HG03039 (cell line): Measurements from ENCODE around the gene PDE9A.
"Not testable (repeated sequence)": the region's sequence is repeated elsewhere in the genome, so short reads cannot be mapped to it uniquely, and the experiment has no call there.

Source experiments
- ATAC-seq: cut with Tn5 transposase; IDR thresholded peaks from one replicate; pipeline ENCODE4 v1.9.1; 2021; ENCODE audit warnings: mild to moderate bottlenecking, moderate library complexity; ENCODE audit not compliant: unreplicated experiment

Gene PDE9A

DNA sequence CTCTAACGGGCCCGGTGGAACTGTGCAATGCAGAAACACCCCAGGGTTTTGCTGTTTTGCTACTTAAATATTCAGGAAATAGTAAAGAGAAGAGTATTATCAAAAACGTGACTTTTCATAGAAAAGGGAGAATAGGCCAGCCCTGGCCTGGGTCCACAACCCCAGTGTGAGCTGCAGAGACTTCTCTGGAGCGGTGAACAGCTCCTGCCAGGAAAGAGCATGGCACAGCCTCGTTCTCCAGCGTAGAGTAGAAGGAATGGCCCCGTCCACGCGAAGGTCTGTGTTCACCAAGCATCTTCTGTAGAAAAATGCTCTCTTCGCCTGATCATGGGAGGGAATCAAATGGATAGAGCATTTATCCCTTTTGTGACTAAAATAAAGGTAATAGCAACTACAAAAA, 51.4 kb downstream of the PDE9A start:
- ATAC-seq: no peak

GRCh38 chr21:42705346-42705745, 51.9 kb downstream of the PDE9A start:
- ATAC-seq: no peak

DNA sequence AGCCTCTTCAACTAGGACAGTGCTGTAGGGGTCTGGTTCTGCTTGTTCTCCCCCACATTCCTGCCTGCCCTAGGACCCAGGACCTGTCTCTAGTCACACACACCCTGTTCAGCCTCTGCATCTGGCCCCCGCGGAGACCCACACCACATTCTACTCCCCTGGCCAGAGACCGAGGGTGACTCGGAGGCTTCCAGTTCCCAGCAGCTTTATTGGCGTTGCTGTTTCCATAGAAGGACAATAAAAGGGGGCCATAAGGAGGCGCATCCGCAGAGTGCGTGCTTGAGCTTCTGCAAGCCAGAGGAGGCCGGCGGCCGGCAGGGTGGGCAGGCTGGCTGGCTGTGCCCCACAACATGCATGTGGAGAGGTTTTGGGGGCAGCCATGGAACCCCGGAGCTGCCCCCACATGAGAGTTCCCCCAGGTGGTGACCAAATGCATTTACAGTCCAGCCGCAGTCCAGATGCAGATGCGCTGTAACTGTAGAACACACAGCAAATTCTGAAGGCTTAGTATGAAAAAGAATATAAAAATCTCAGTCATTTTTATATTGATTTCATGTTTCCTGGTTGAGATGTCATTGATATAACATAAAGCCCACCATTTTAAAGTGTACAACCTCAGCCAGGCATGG, 52.4 kb downstream of the PDE9A start:
- no peak for ATAC-seq

DNA sequence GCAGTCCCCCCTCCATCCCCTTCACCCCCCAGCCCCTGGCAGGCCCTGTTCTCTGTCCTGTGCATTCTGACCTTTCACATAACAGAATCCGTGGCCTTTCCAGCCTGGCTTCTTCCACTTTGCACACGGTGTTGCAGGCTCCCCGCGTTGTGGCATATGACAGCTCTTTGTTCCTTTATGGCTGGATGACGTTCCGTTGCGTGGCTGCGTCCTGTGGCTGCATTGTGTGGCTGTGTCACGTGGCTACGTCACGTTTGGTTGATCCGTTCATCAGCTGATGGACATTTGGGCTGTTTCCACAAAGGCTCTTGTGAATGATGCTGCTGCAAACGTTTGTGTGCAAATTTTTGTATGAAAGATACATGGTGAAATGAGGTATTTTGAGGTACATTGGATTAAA, 53.3 kb downstream of the PDE9A start:
- ATAC-seq: no peak

DNA sequence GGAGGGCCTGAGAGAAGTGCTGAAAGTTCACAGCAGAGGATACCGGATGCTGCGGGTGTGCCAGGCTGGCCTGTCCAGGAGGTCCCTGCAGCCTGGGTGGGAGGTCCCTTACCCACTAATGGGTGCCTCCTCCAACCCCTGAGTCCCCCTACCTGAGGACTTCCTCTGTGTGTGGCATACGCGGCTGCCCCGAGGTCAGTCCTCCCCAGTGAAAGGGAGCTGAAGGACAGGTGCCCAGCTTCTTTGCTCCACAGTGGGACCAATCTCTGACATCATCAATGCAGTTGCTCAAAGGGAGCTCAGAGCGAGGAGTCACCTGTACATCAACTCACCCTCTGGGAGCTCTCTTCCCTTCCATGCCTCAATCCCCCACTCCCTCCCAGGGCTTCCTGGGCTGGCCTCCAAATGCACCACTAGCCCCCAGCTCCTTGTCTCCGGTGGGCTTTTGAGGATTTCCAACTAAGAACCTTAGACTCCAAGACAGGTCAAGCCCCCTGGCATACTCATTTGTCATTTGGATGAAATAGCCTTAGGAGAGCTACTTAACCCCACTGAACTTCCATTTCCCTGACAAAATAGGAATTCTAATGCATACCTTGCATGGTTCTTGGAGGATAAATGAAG, 53.9 kb downstream of the PDE9A start:
- no peak for ATAC-seq

- ATAC-seq: no peak
Observed at GRCh38 chr21:42708107-42708506, 54.7 kb downstream of the PDE9A start.

DNA sequence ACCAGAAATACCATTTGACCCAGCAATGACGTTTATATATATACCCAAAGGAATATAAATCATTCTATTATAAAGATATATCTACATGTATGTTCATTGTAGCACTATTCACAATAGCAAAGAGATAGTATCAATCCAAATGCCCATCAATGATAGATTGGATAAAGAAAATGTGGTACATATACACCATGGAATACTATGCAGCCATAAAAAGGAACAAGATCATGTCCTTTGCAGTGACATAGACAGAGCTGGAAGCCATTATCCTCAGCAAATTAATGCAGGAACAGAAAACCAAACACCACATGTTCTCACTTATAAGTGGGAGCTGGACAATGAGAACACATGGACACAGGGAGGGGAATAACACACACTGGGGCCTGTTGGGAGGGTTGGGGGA, 55.5 kb downstream of the PDE9A start:
- not testable (repeated sequence) for ATAC-seq

- ATAC-seq: no peak
Observed at GRCh38 chr21:42711667-42712066, 58.2 kb downstream of the PDE9A start.

- ATAC-seq: not testable (repeated sequence)
Observed at GRCh38 chr21:42715427-42715826, 62.0 kb downstream of the PDE9A start.

DNA sequence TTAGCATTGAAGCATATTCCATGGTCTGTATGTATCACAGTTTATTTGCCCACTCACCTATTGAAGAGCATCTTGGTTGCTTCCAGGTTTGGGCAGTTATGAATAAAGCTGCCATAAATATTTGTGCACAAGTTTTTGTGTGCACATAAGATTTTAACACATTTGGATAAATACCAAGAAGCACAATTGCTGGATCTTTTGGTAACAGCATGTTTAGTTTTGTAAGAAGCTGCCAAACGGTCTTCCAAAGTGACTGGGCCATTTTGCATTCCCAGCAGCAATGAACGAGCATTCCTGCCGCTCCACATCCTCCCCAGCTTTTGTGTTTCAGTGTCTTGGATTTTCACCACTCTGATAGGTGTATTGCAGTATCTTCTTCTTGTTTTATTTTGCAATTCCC, 62.7 kb downstream of the PDE9A start:
- ATAC-seq: no peak

- ATAC-seq: not testable (repeated sequence)
Observed at GRCh38 chr21:42720484-42720883, 67.1 kb downstream of the PDE9A start.

GRCh38 chr21:42721341-42721824, 68.0 kb downstream of the PDE9A start:
- no peak for ATAC-seq

DNA sequence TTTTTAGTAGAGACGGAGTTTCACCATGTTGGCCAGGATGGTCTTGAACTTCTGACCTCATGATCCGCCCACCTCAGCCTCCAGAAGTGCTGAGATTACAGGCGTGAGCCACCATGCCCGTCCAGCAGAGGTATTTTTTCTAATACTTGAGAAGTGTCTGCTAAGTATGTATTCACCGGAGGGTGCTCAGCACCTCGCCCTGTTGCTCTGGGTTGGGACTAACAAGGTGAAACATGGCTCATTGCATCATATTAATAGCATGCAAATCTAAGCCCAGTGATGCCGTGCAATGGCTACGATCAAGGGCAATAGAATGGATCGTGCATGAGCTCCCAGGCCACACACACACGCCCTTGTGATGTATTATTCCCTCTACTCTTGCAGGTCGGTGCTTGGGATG, 68.7 kb downstream of the PDE9A start:
- no peak for ATAC-seq

GRCh38 chr21:42722808-42723473, 69.5 kb downstream of the PDE9A start:
- no peak for ATAC-seq

- ATAC-seq: no peak
Observed at GRCh38 chr21:42724226-42724920, 71.0 kb downstream of the PDE9A start.

DNA sequence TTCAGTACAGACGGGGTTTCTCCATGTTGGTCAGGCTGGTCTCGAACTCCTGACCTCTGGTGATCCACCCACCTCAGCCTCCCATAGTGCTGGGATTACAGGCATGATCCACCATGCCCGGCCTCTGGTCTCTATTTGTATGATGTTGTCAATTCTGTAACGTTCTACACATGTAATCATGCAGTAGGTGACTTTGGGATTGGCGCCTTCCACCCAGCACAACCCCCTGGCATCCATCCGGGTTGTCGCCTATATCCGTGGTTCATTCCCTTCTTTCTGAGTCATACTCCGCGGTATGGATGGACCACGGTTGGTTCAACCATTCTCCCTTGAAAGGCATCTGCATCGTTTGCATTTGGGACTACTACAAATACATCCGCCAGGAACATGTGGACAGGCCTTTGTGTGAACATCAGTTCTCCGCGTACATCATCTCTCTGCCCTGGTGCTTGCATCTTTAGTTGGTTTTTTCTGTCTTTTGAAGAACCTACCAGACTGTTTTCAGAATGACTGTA, 72.1 kb downstream of the PDE9A start:
- no peak for ATAC-seq

- no peak for ATAC-seq
Observed at GRCh38 chr21:42731264-42732032, 78.0 kb downstream of the PDE9A start.

- ATAC-seq: no peak
Observed at GRCh38 chr21:42732033-42732410, 78.6 kb downstream of the PDE9A start.

DNA sequence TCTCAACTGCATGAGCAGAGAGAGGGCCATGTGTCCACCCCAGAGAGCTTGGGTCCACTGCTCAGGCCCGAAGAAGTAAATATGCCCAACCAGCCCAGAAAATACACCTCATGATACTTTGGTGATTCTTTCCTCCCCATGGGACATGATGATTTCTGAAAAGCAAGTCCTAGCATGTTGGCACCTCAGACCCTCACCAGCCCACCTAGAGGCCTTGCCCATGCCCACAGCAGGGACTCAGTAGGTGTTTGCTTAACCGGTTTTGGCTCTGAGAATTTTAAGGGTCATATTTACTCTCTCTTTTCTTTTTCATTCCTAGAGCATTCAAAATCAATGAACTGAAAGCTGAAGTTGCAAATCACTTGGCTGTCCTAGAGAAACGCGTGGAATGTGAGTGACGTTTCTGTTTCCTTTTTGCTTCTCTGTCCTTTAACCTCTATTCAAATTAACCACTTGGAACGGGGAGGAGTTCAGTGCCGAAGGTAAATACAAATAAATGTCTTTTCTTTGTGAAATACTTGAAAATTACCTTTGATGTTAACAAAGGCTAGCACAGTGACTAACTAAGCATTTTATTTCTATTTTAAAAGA, 79.7 kb downstream of the PDE9A start:
- ATAC-seq: no peak

GRCh38 chr21:42733874-42734273, 80.5 kb downstream of the PDE9A start:
- ATAC-seq: no peak
